ENCODE data around the gene MX2. TPM values are rescaled to one million over a fixed set of nuclear protein-coding genes. Genes with fewer than 3 reads are reported as not detected.

MX2 gene
- total and polyA plus RNA-seq, 2 of the 4 experiments (the other 2 are of a cell fraction), result 0.53 to 0.54 TPM

GRCh38 chr21:41360072-41360821, 1.6 kb upstream of the MX2 start:
- Histone ChIP-seq H3K14ac (replicated peaks; ENCODE audit: low read depth, low read length) (no peak overlapping the region), H4K91ac (ENCODE audit: insufficient read depth, low read depth, low read length) (no peak overlapping the region), H4K20me1 (ENCODE audit: insufficient read depth, low read length) (no peaks in the 10 kb centered on the region), H3K4me2 (ENCODE audit: low read depth, low read length) (no peak overlapping the region), H3K56ac (ENCODE audit: extremely low read depth, insufficient read depth, low read length) (no peak overlapping the region), H3K9me3 (ENCODE audit: control insufficient read depth, insufficient read depth, low read length) (no peaks in the 10 kb centered on the region), H3K4me3 (ENCODE audit: insufficient read depth, low read depth, low read length) (no peak overlapping the region), H3K27me3 (ENCODE audit: control insufficient read depth, insufficient read depth, low read length) (peaks cover 5% of the 10 kb centered on the region), H3K4ac (ENCODE audit: low read depth, low read length) (no peak overlapping the region), H3K23ac (ENCODE audit: low read depth, low read length) (no peak overlapping the region), H2BK20ac (ENCODE audit: low read depth, low read length) (no peak overlapping the region), H2BK5ac (ENCODE audit: low read depth, low read length, poor library complexity, severe bottlenecking) (no peak overlapping the region), H3K27ac (ENCODE audit: insufficient read depth, low read length) (peak overlapping the region; percentile 10; the same call in 1 of the 2 replicates), H2BK15ac (ENCODE audit: low read depth, low read length) (no peak overlapping the region), H3K36me3 (ENCODE audit: control insufficient read depth, insufficient read depth, low read length) (no peaks in the 10 kb centered on the region), H2AK5ac (ENCODE audit: low read depth, low read length) (no peak overlapping the region), H2AK9ac (replicated peaks; ENCODE audit: low read depth, low read length, poor library complexity) (no peak overlapping the region), H3K79me1 (ENCODE audit: low read depth in 1 of 2, low read length in 2 of 2) (no peaks in the 10 kb centered on the region), H4K8ac (ENCODE audit: low read depth in 2 of 2, low read length in 2 of 2) (no peak overlapping the region), H2AFZ (replicated peaks; ENCODE audit: low read length, poor library complexity) (peak overlapping the region; percentile 70), H3K4me1 (ENCODE audit: control insufficient read depth, insufficient read depth, low read length) (peaks cover 4% of the 10 kb centered on the region; the same call in 1 of the 2 replicates), H3K9ac (ENCODE audit: low read depth, low read length) (peak overlapping the region; percentile 4; the same call in 1 of the 2 replicates), H3K9me1 (ENCODE audit: insufficient read depth, low read length) (no peaks in the 10 kb centered on the region; the same call in 1 of the 2 replicates), H2BK120ac (ENCODE audit: low read depth, low read length) (no peak overlapping the region), H3K18ac (ENCODE audit: low read depth, low read length) (no peak overlapping the region; the same call in 1 of the 2 replicates), H4K5ac (ENCODE audit: low read depth, low read length) (no peak overlapping the region; the same call in 1 of the 2 replicates)
- BruUV-seq (replicated peaks), result no TSS peak
- in situ Hi-C loops (cut with MboI; ENCODE audit: low sequenced_read_pairs) (no loop called here), intact Hi-C loops (cut with micrococcal nuclease) (loop anchor here (5.0 kb wide), 1 partner anchor 62 kb away; no protein-coding TSS in a partner anchor), dilution Hi-C loops (cut with HindIII; ENCODE audit: low sequenced_read_pairs, unreplicated experiment) (no loop called here)
- WGBS, 2 experiments (ENCODE audit: extremely low coverage in 2 of 2, insufficient read length in 1 of 2), result 56% methylated on average over 8 of the region's 22 CpGs; no CpG with 5 or more reads in 1 of the 2 experiments
- peak; percentile 26 for DNase-seq
- ATAC-seq (ENCODE audit: low read depth), result peak; percentile 52
- POLR2A ChIA-PET (ENCODE audit: unreplicated experiment), result no interaction called here
- CTCF ChIA-PET, result no interaction called here
- 0 out of 2 replicates have a peak, but pooled peaks have one; percentile 7 for TF ChIP-seq CEBPB (IDR thresholded peaks at IDR 0.05; ENCODE audit: low read depth, low read length)
- no peak for TF ChIP-seq FOS (IDR thresholded peaks at IDR 0.05; ENCODE audit: low read depth, low read length)
